ENCODE data around the gene PBXIP1. TPM values are rescaled to one million over a fixed set of nuclear protein-coding genes. Genes with fewer than 3 reads are reported as not detected.

PBXIP1 gene
- total and polyA plus RNA-seq, 12 donors: 97.0 to 342 (median 258) TPM

DNA sequence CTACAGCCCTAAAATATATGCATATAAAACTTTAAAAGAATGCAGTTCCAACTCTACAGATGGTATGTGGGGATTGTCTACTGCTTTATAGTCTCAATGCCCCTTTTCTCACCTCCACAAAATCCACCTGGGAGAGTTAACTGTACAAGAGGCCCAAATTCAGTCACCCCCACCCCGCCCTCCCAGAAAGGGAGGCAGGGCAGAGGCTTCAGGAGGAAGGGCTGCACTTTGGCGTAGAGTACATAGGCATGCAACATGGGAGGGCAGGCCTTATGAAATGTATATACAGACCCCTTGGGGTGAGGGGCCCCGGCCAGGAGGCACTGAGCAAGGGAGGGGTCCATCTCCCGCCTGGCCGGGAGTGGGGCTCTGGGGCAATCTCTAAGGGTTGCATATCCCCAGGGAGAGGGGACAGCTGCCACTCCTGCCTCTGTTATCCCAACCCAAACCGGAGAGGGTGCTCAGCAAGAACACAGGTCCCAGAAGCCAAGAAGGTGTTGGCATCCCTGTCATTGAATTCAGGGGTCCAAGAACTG, 7.0 kb upstream of the PBXIP1 start:
- Histone ChIP-seq H3K4me1 (replicated peaks in 1 of 2) (peaks cover 13 to 24% of the 10 kb centered on the region in 2 donors), H3K36me3 (replicated peaks in 1 of 2) (peaks cover 0 to 71% of the 10 kb centered on the region in 2 donors), H3K27ac (peak overlapping the region; percentile 94 to 99 (median 96)), H3K27me3 (no peaks in the 10 kb centered on the region), H3K9me3 (replicated peaks in 1 of 3) (no peaks in the 10 kb centered on the region), H3K4me3 (peak overlapping the region in 1 of 4 donors; percentile 66)
- TF ChIP-seq, protein P1, sequence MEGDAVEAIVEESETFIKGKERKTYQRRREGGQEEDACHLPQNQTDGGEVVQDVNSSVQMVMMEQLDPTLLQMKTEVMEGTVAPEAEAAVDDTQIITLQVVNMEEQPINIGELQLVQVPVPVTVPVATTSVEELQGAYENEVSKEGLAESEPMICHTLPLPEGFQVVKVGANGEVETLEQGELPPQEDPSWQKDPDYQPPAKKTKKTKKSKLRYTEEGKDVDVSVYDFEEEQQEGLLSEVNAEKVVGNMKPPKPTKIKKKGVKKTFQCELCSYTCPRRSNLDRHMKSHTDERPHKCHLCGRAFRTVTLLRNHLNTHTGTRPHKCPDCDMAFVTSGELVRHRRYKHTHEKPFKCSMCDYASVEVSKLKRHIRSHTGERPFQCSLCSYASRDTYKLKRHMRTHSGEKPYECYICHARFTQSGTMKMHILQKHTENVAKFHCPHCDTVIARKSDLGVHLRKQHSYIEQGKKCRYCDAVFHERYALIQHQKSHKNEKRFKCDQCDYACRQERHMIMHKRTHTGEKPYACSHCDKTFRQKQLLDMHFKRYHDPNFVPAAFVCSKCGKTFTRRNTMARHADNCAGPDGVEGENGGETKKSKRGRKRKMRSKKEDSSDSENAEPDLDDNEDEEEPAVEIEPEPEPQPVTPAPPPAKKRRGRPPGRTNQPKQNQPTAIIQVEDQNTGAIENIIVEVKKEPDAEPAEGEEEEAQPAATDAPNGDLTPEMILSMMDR (IDR thresholded peaks at IDR 0.05): no peak
- TF ChIP-seq POLR2A (IDR thresholded peaks at IDR 0.05): no peak
- intact Hi-C loops (cut with DNase I): loop anchor here in 1 of 2 donors (5.0 kb wide), 1 partner anchor 34 kb away; no protein-coding TSS in a partner anchor
- no peak for DNase-seq
- WGBS, 4 donors: 64 to 82% (median 70%) methylated on average over 2 to 6 of the region's 6 CpGs

DNA sequence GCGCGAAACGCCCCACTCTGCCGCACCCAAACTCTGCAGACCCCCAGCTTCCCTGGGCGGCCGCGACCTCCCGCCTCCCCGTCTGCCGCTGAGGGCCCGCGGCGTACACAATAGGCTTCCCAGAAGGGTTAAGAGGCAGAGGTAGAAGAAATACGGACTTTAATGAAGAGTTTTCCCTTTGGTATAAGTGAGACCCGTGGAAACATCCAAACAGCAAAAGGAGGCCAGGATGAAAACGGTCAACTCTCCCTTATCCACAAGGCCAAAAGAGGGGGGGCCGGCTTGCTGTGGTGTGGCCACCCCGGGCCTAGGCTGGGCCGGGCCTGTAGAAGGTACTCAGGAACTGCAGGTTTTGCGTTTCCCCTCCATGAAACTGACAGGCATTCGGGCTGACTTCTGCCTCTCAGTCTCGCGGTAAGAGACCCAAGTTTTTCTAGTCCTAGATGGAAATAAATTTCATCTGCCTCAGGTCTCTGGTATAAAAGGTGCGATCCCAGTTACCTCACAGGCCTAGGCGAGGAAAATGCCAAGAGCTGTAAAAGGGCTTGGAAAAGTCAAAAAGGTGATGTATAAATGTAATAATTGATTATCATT, 6.4 kb upstream of the PBXIP1 start:
- peak; percentile 63 to 79 (median 71) for DNase-seq
- H3K36me3 ChIP-seq (replicated peaks in 1 of 2): peaks cover 0 to 65% of the 10 kb centered on the region in 2 donors
- peaks cover 13 to 23% of the 10 kb centered on the region in 2 donors for H3K4me1 ChIP-seq (replicated peaks in 1 of 2)
- peak overlapping the region; percentile 94 to 99 (median 96) for H3K27ac ChIP-seq
- no peaks in the 10 kb centered on the region for H3K27me3 ChIP-seq
- H3K9me3 ChIP-seq (replicated peaks in 1 of 3): no peaks in the 10 kb centered on the region
- TF ChIP-seq, protein P1 (IDR thresholded peaks at IDR 0.05): no peak
- no peak for TF ChIP-seq POLR2A (IDR thresholded peaks at IDR 0.05)
- H3K4me3 ChIP-seq: peak overlapping the region; percentile 4 to 86 (median 71)
- intact Hi-C loops (cut with DNase I): loop anchor here in 1 of 2 donors (5.0 kb wide), 1 partner anchor 35 kb away; no protein-coding TSS in a partner anchor
- 3% methylated on average over 21 to 25 of the region's 25 CpGs for whole genome bisulfite sequencing, 4 donors

DNA sequence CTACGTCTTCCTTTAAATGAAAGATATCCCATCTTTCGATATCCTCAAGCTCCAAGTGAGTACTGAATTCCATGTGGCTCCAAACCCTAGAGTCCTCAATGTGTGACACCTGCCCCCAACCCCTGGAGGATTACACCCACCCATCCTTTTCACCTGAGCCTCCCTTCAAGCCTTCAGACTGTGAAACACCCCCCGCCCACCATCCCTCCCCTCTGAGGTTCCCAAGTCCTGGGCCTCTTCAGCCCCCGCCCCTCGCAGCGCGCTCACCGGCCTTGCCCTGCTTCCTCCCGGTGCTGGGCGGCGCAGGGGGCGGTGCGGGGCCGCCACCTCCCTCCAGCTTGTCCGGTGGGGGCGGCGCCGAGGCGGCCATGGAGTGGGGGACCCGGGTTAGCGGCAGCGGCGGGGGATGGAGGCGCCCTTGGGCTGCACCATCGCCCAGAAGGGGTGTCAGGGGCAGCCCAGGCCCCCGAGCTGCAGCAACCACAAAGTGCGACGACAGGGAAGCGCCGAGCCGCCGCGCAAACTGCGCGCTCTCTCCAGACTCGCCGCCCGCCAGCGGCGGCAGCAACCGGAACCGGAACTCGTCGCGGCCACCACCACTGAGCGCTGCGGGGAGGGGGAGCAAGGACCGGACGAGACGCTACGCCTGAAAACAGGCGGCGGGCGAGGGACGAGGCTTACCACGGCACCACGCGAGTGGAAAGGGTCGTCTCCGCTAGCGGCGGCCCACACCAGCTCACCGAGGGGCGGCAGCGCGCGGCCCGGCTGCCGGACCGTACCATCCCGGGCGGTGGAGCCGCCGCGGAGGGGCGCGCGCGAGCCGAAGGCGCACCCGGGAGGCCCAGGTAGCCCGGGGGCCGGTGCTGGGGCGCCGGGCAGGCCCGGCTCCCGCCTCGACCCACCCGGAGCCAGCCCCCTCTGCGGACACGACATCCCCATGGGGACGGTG, 5.6 kb upstream of the PBXIP1 start, which contains the start of gene PYGO2:
Gene PYGO2 (minus strand): TSS at position 576 of the 949 bp plus-strand sequence. CDS start 206 bp downstream, at position 370.
- no peaks in the 10 kb centered on the region for H3K27me3 ChIP-seq
- peak; percentile 77 to 88 (median 83) for DNase-seq
- H3K4me1 ChIP-seq (replicated peaks in 1 of 2): peaks cover 17 to 30% of the 10 kb centered on the region in 2 donors
- WGBS, 4 donors: 0% methylated on average over 7 to 93 of the region's 93 CpGs
- peaks cover 0 to 58% of the 10 kb centered on the region in 2 donors for H3K36me3 ChIP-seq (replicated peaks in 1 of 2)
- no peaks in the 10 kb centered on the region for H3K9me3 ChIP-seq (replicated peaks in 1 of 3)
- intact Hi-C loops (cut with DNase I): loop anchor here in 1 of 2 donors (5.0 kb wide), 1 partner anchor 36 kb away; no protein-coding TSS in a partner anchor
- peak within 1 kb of the TSS; percentile 94 to 99 (median 96) for H3K27ac ChIP-seq
- H3K4me3 ChIP-seq: peak within 1 kb of the TSS; percentile 45 to 86 (median 71)
- TF ChIP-seq, protein P1 (IDR thresholded peaks at IDR 0.05): peak in 5 of 6 experiments; percentile 33 to 65 (median 62)
- TF ChIP-seq POLR2A (IDR thresholded peaks at IDR 0.05): peak; percentile 65 to 77
